Measurements from ENCODE around the gene TMC1. TPM values are rescaled to one million over a fixed set of nuclear protein-coding genes. Genes with fewer than 3 reads are reported as not detected.

Gene TMC1
- total and polyA plus RNA-seq, 7 donors = 0.05 to 2.6 (median 0.21) TPM; not detected in 3

- H3K27ac ChIP-seq = no peak overlapping the region
- TF ChIP-seq CTCF (IDR thresholded peaks at IDR 0.05) = no peak
- no peaks in the 10 kb centered on the region for H3K4me1 ChIP-seq
- WGBS, 3 donors = 79 to 89% (median 84%) methylated on average over 5 of the region's 5 CpGs
- no peak for ATAC-seq
- no peaks in the 10 kb centered on the region for H3K9me3 ChIP-seq
- no peaks in the 10 kb centered on the region for H3K36me3 ChIP-seq (ENCODE audit: insufficient read depth in 1 of 2, low read depth in 1 of 2)
- no peak overlapping the region for H3K4me3 ChIP-seq
- DNase-seq = no peak
- no peaks in the 10 kb centered on the region for H3K27me3 ChIP-seq (ENCODE audit: insufficient read depth in 3 of 3, low read length in 2 of 3)
- intact Hi-C loops (cut with DNase I) = no loop called here
Observed at GRCh38 chr9:72749276-72749675, 227.9 kb downstream of the TMC1 start.

- Histone ChIP-seq H3K4me1 (no peaks in the 10 kb centered on the region), H3K36me3 (ENCODE audit: insufficient read depth in 1 of 2, low read depth in 1 of 2) (no peaks in the 10 kb centered on the region), H3K4me3 (no peak overlapping the region), H3K9me3 (no peaks in the 10 kb centered on the region), H3K27ac (no peak overlapping the region), H3K27me3 (ENCODE audit: insufficient read depth in 3 of 3, low read length in 2 of 3) (no peaks in the 10 kb centered on the region)
- no peak for TF ChIP-seq CTCF (IDR thresholded peaks at IDR 0.05)
- DNase-seq = no peak
- WGBS, 3 donors = 48 to 72% (median 49%) methylated on average over 1 of the region's 1 CpG
- no peak for ATAC-seq
- intact Hi-C loops (cut with DNase I) = loop anchor here in 1 of 2 donors (5.0 kb wide), 1 partner anchor 469 kb away; no protein-coding TSS in a partner anchor
Observed at GRCh38 chr9:72751541-72751940, 230.1 kb downstream of the TMC1 start.

- H3K4me1 ChIP-seq = no peaks in the 10 kb centered on the region
- H3K36me3 ChIP-seq (ENCODE audit: insufficient read depth in 1 of 2, low read depth in 1 of 2) = no peaks in the 10 kb centered on the region
- TF ChIP-seq CTCF (IDR thresholded peaks at IDR 0.05) = peak; percentile 29
- no peaks in the 10 kb centered on the region for H3K27me3 ChIP-seq (ENCODE audit: insufficient read depth in 3 of 3, low read length in 2 of 3)
- intact Hi-C loops (cut with DNase I) = loop anchor here in 1 of 2 donors (5.0 kb wide), 1 partner anchor 471 kb away; no protein-coding TSS in a partner anchor
- WGBS, 3 donors = 52 to 59% (median 54%) methylated on average over 8 of the region's 8 CpGs
- H3K9me3 ChIP-seq = no peaks in the 10 kb centered on the region
- no peak overlapping the region for H3K27ac ChIP-seq
- no peak overlapping the region for H3K4me3 ChIP-seq
- no peak for ATAC-seq
- DNase-seq = no peak
Observed at GRCh38 chr9:72753266-72753893, 232.0 kb downstream of the TMC1 start.

- Histone ChIP-seq H3K27me3 (ENCODE audit: insufficient read depth in 3 of 3, low read length in 2 of 3) (no peaks in the 10 kb centered on the region), H3K27ac (no peak overlapping the region), H3K4me1 (no peaks in the 10 kb centered on the region), H3K4me3 (no peak overlapping the region), H3K36me3 (ENCODE audit: insufficient read depth in 1 of 2, low read depth in 1 of 2) (no peaks in the 10 kb centered on the region), H3K9me3 (no peaks in the 10 kb centered on the region)
- DNase-seq = no peak
- intact Hi-C loops (cut with DNase I) = no loop called here
- no peak for TF ChIP-seq CTCF (IDR thresholded peaks at IDR 0.05)
- 90 to 95% (median 94%) methylated on average over 2 of the region's 2 CpGs for WGBS, 3 donors
- no peak for ATAC-seq
Observed at GRCh38 chr9:72755836-72756235, 234.4 kb downstream of the TMC1 start.

GRCh38 chr9:72758944-72759343 is 237.5 kb downstream of the TMC1 start:
- H3K9me3 ChIP-seq = no peaks in the 10 kb centered on the region
- H3K27ac ChIP-seq = no peak overlapping the region
- H3K27me3 ChIP-seq (ENCODE audit: insufficient read depth in 3 of 3, low read length in 2 of 3) = no peaks in the 10 kb centered on the region
- H3K4me3 ChIP-seq = no peak overlapping the region
- intact Hi-C loops (cut with DNase I) = no loop called here
- H3K36me3 ChIP-seq (ENCODE audit: insufficient read depth in 1 of 2, low read depth in 1 of 2) = no peaks in the 10 kb centered on the region
- ATAC-seq (no peak), DNase-seq (no peak)
- no peaks in the 10 kb centered on the region for H3K4me1 ChIP-seq
- 85 to 91% (median 88%) methylated on average over 4 of the region's 4 CpGs for WGBS, 3 donors
- TF ChIP-seq CTCF (IDR thresholded peaks at IDR 0.05) = no peak
